CD4-positive, alpha-beta T cell treated with Interleukin-1 beta for 1 hour (primary cell): ENCODE measurements around the gene ELOVL7.
"Not testable (repeated sequence)": the region's sequence is repeated elsewhere in the genome, so short reads cannot be mapped to it uniquely, and the experiment has no call there.

Source experiments
- DNase-seq, 2 donors: peaks; one replicate each; pipeline ENCODE4 v3.0.0-alpha.2; 2020 to 2022

The ELOVL7 gene

GRCh38 chr5:60829490-60830266 is 14.4 kb downstream of the ELOVL7 start:
- no peak for DNase-seq

GRCh38 chr5:60827201-60827600 is 16.9 kb downstream of the ELOVL7 start:
- DNase-seq: no peak

- DNase-seq: no peak
These were observed 17.4 kb downstream of the ELOVL7 start for GRCh38 chr5:60826653-60827052.

GRCh38 chr5:60823574-60823973 is 20.5 kb downstream of the ELOVL7 start:
- no peak for DNase-seq

GRCh38 chr5:60822285-60822556 is 21.8 kb downstream of the ELOVL7 start:
- no peak for DNase-seq

- DNase-seq: no peak
These were observed 22.4 kb downstream of the ELOVL7 start for GRCh38 chr5:60821488-60822284.

GRCh38 chr5:60820593-60821487 is 23.2 kb downstream of the ELOVL7 start:
- DNase-seq: no peak

- not testable (repeated sequence) for DNase-seq
These were observed 27.9 kb downstream of the ELOVL7 start for GRCh38 chr5:60816138-60816537.

- DNase-seq: no peak
These were observed 29.6 kb downstream of the ELOVL7 start for GRCh38 chr5:60814498-60814897.

GRCh38 chr5:60812426-60812825 is 31.6 kb downstream of the ELOVL7 start:
- no peak for DNase-seq

- no peak for DNase-seq
These were observed 33.0 kb downstream of the ELOVL7 start for GRCh38 chr5:60811105-60811504.

GRCh38 chr5:60810438-60811085 is 33.5 kb downstream of the ELOVL7 start:
- no peak for DNase-seq

GRCh38 chr5:60809891-60810425 is 34.1 kb downstream of the ELOVL7 start:
- no peak for DNase-seq

- DNase-seq: no peak
These were observed 37.4 kb downstream of the ELOVL7 start for GRCh38 chr5:60806591-60807243.

- no peak for DNase-seq
These were observed 38.6 kb downstream of the ELOVL7 start for GRCh38 chr5:60805463-60805862.

- no peak for DNase-seq
These were observed 40.4 kb downstream of the ELOVL7 start for GRCh38 chr5:60803712-60804111.

GRCh38 chr5:60802986-60803385 is 41.1 kb downstream of the ELOVL7 start:
- no peak for DNase-seq

- DNase-seq: no peak
These were observed 41.8 kb downstream of the ELOVL7 start for GRCh38 chr5:60802226-60802625.

GRCh38 chr5:60797482-60798153 is 46.5 kb downstream of the ELOVL7 start:
- DNase-seq: no peak

- DNase-seq: not testable (repeated sequence)
These were observed 48.6 kb downstream of the ELOVL7 start for GRCh38 chr5:60795424-60795950.

- no peak for DNase-seq
These were observed 49.4 kb downstream of the ELOVL7 start for GRCh38 chr5:60794691-60795090.
